Hepatic stellate cell (primary cell): Measurements from ENCODE around the gene TMEM239.

Experiments used
- DNase-seq: peaks from one replicate; pipeline ENCODE4 v3.0.0; 2011; ENCODE audit warnings: low spot score

TMEM239 gene

GRCh38 chr20:2849529-2849928 is 33.4 kb downstream of the TMEM239 start:
- no peak for DNase-seq

- no peak for DNase-seq
Measured at GRCh38 chr20:2851086-2851485, 34.9 kb downstream of the TMEM239 start.

- DNase-seq, result no peak
Measured at GRCh38 chr20:2858591-2858990, 42.4 kb downstream of the TMEM239 start.

GRCh38 chr20:2859330-2860121 is 43.4 kb downstream of the TMEM239 start:
- DNase-seq, result peak; percentile 29

- no peak for DNase-seq
Measured at GRCh38 chr20:2864626-2865025, 48.5 kb downstream of the TMEM239 start.

GRCh38 chr20:2865101-2865500 is 48.9 kb downstream of the TMEM239 start:
- no peak for DNase-seq

GRCh38 chr20:2865630-2866029 is 49.5 kb downstream of the TMEM239 start:
- DNase-seq, result no peak

GRCh38 chr20:2866236-2866635 is 50.1 kb downstream of the TMEM239 start:
- DNase-seq, result no peak

GRCh38 chr20:2867081-2867864 is 51.1 kb downstream of the TMEM239 start:
- DNase-seq, result no peak
